ENCODE measurements around the gene PDE4D. TPM values are rescaled to one million over a fixed set of nuclear protein-coding genes. Genes with fewer than 3 reads are reported as not detected.

PDE4D gene
- total RNA-seq, 1 donor, result 12.7 TPM

DNA sequence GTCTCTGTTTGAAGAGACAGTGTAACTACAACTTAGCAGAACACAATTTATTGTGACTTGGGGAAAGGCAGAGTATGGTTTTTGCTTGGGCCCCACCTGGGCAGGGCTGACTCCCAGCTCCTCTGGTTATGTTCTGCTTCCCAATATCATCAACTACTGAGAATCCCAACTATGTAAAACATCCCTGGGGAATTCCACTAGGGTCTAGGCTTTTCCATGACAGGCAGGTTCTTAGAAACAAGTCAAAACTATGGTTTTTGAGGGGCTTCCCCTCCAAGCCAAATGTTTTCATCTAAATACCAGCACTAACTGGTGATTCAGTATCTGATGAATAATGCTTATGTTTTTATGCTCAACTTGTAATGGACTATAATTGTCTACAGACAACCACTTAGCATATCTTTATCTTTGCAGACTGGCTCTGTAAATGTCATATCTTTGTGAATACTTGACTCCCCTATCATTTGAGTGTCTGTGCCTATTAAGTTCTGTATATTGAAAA, 409.5 kb downstream of the PDE4D start:
- TF ChIP-seq, protein P1, sequence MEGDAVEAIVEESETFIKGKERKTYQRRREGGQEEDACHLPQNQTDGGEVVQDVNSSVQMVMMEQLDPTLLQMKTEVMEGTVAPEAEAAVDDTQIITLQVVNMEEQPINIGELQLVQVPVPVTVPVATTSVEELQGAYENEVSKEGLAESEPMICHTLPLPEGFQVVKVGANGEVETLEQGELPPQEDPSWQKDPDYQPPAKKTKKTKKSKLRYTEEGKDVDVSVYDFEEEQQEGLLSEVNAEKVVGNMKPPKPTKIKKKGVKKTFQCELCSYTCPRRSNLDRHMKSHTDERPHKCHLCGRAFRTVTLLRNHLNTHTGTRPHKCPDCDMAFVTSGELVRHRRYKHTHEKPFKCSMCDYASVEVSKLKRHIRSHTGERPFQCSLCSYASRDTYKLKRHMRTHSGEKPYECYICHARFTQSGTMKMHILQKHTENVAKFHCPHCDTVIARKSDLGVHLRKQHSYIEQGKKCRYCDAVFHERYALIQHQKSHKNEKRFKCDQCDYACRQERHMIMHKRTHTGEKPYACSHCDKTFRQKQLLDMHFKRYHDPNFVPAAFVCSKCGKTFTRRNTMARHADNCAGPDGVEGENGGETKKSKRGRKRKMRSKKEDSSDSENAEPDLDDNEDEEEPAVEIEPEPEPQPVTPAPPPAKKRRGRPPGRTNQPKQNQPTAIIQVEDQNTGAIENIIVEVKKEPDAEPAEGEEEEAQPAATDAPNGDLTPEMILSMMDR (IDR thresholded peaks at IDR 0.05; ENCODE audit: insufficient read depth, low read length), result no peak
- DNase-seq (ENCODE audit: low read depth), result no peak
- H3K4me3 ChIP-seq (ENCODE audit: low read depth, low read length), result no peak overlapping the region

DNA sequence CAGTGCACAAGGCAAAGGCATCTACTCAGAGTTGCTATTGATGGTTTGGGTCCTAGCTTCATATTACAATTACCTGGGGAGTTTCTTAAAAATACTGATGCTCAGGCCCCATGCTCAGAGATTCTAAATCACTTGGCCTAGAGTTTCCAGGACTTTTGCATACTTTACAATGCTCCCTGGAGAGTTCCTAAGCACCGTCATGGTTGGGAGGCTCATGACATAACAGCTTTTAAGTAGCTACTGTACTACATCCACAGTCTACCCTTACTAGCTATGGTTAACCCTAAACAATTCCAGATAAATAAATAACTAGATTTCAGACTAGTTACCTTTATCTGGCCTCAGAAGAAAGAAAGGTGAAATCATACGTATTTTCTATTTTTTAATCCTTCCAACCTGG, 414.4 kb downstream of the PDE4D start:
- no peak for DNase-seq (ENCODE audit: low read depth)
- no peak overlapping the region for H3K4me3 ChIP-seq (ENCODE audit: low read depth, low read length)
- TF ChIP-seq, protein P1 (IDR thresholded peaks at IDR 0.05; ENCODE audit: insufficient read depth, low read length), result no peak

DNA sequence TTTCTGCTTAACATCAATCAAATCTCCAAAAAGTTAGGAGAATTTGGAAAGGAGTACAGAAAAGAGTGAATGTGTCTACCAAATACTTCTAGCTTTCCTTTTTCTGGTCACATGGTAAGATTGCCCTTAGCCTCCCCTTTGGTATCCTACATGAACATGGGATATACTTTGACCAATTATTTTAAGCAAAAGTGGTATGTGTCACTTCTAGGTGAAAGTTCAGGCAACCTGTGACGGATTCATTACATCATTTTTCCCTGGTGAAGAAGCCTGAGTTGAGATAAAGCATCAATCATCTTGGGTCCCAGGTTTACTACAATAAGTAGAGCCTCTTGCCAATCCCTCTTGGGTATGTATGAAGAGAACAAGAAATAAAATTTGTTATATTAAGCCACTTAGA, 419.2 kb downstream of the PDE4D start:
- no peak overlapping the region for H3K4me3 ChIP-seq (ENCODE audit: low read depth, low read length)
- no peak for DNase-seq (ENCODE audit: low read depth)
- TF ChIP-seq, protein P1 (IDR thresholded peaks at IDR 0.05; ENCODE audit: insufficient read depth, low read length), result no peak

DNA sequence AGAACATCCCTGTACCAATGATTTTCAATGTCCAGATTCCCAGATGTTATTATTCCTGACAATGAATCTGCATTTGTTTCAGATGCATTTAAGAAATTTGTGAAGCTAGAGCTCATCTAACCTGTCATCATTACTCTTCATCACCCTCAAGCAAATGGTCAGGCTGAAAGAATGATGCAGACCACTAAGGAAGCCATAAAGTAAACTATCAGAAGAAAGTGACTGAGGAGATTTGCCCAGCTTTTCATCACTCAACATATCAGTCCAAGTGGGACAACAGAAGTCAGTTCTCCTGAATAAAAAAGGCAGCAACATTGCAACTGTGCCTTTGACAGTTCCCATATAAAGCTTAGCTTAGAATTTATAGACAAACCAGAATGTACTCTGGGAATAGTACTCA, 419.9 kb downstream of the PDE4D start:
- DNase-seq (ENCODE audit: low read depth), result no peak
- H3K4me3 ChIP-seq (ENCODE audit: low read depth, low read length), result no peak overlapping the region
- TF ChIP-seq, protein P1 (IDR thresholded peaks at IDR 0.05; ENCODE audit: insufficient read depth, low read length), result no peak

DNA sequence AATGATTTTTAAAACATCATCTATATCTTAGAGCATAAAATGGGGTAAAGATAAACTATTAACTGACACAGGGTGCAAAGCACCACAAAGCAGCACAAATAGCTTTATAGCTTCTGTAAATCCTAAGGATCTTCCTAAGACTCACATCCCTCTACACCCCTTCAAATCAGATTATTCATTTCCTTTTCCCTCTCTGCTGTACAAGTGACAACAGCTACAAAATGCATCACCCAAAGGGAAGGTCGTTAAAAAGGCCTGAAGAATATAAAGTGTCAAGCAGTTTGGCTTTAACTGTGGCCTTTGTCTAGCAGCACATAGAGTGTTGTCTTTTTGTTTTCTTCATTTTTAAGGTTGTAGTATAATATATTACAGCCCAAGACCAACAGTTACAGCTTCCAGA, 422.1 kb downstream of the PDE4D start:
- TF ChIP-seq, protein P1 (IDR thresholded peaks at IDR 0.05; ENCODE audit: insufficient read depth, low read length), result no peak
- DNase-seq (ENCODE audit: low read depth), result no peak
- no peak overlapping the region for H3K4me3 ChIP-seq (ENCODE audit: low read depth, low read length)

DNA sequence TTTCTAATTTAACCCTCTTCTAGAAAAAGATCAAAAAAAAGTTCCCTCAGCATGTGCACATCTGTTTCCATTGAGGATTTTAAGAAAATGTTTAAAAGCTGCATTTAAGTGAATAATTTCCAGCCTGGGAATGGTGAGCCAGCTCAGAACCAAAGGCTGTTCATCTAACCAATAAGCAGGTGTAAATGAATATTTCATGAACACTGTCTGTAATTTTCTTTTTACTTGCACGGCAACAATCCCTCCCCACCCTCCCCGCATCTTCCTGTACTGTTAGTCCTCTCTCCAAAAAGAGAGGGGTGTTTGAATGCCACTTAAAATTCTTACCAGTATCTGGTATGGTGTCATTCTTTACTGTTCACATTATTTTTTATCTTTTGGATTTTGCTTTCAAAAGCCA, 425.6 kb downstream of the PDE4D start:
- no peak overlapping the region for H3K4me3 ChIP-seq (ENCODE audit: low read depth, low read length)
- no peak for DNase-seq (ENCODE audit: low read depth)
- TF ChIP-seq, protein P1 (IDR thresholded peaks at IDR 0.05; ENCODE audit: insufficient read depth, low read length), result no peak

DNA sequence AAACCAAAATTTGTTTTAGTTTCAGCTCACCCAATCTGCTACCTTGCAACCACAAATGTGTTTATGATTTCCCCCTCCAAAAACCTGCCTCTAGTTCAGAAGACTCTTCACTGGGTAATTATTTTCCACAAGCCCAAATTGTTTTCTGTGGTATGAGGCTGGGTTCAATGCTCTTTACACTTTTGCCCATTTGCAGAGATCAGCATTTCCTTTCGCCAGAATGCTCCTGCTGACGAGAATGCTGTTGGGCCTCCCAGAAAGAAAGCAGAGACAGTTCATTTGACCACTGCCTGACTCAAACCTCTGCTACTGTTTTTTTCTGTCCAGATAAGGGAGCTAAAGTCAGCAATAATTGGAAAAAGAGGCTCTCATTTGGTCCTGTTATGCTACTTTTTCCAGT, 427.3 kb downstream of the PDE4D start:
- TF ChIP-seq, protein P1 (IDR thresholded peaks at IDR 0.05; ENCODE audit: insufficient read depth, low read length), result no peak
- H3K4me3 ChIP-seq (ENCODE audit: low read depth, low read length), result no peak overlapping the region
- DNase-seq (ENCODE audit: low read depth), result no peak

Data from fibroblast of the aortic adventitia (primary cell).